GM23338 (cell line): ENCODE measurements around the gene RNU1-1. TPM values are rescaled to one million over a fixed set of nuclear protein-coding genes. Genes with fewer than 3 reads are reported as not detected.
"Not testable (repeated sequence)": the region's sequence is repeated elsewhere in the genome, so short reads cannot be mapped to it uniquely, and the experiment has no call there.

ENCODE experiments used
- ATAC-seq: fragments of 200-7000 bp; cut with Tn5 transposase; 3 replicates; pipeline ENCODE4 v1.9.1; 2020
- DNase-seq: peaks from one replicate; pipeline ENCODE4 v3.0.0-alpha.2; 2015; ENCODE audit warnings: low spot score
- H2AFZ ChIP-seq: fragments of 200-600 bp; sonication (generic); 2 replicates; pipeline ENCODE4 v1.8.0; 2016; ENCODE audit warnings: antibody characterized with exemption, mild to moderate bottlenecking, moderate library complexity
- H3F3A ChIP-seq: fragments of 200-600 bp; sonication (generic); replicated peaks from 2 replicates; pipeline ENCODE4 v1.8.0; 2017; ENCODE audit warnings: antibody characterized with exemption, mixed run types, low read depth
- H3K27ac ChIP-seq: fragments of 200-600 bp; sonication (generic); 2 replicates; pipeline ENCODE4 v1.6.1; 2016; ENCODE audit warnings: low read depth
- H3K27me3 ChIP-seq: fragments of 200-600 bp; sonication (generic); 2 replicates; pipeline ENCODE4 v1.8.0; 2016; ENCODE audit warnings: mild to moderate bottlenecking, mixed run types, moderate library complexity; ENCODE audit not compliant: insufficient read depth
- H3K36me3 ChIP-seq: fragments of 200-600 bp; sonication (generic); 2 replicates; pipeline ENCODE4 v1.8.0; 2016; ENCODE audit warnings: mild to moderate bottlenecking; ENCODE audit not compliant: insufficient read depth
- H3K4me1 ChIP-seq: fragments of 200-600 bp; sonication (generic); 2 replicates; pipeline ENCODE4 v1.8.0; 2016; ENCODE audit warnings: mild to moderate bottlenecking, moderate library complexity; ENCODE audit not compliant: insufficient read depth
- H3K4me2 ChIP-seq: fragments of 200-600 bp; sonication (generic); 2 replicates; pipeline ENCODE4 v1.7.1; 2017; ENCODE audit warnings: mixed run types
- H3K4me3 ChIP-seq: fragments of 200-600 bp; sonication (generic); 2 replicates; pipeline ENCODE4 v1.6.1; 2016; ENCODE audit warnings: mixed run types
- H3K79me2 ChIP-seq: fragments of 200-600 bp; sonication (generic); replicated peaks from 2 replicates; pipeline ENCODE4 v1.8.0; 2017; ENCODE audit warnings: mild to moderate bottlenecking; ENCODE audit not compliant: insufficient read depth
- H3K9me2 ChIP-seq: fragments of 200-600 bp; sonication (generic); 2 replicates; pipeline ENCODE4 v1.8.0; 2017; ENCODE audit not compliant: insufficient read depth
- H4K20me1 ChIP-seq: fragments of 200-600 bp; sonication (generic); replicated peaks from 2 replicates; pipeline ENCODE4 v1.8.0; 2017; ENCODE audit warnings: mild to moderate bottlenecking; ENCODE audit not compliant: insufficient read depth
- H3K27ac Mint-ChIP-seq: 2 replicates; pipeline ENCODE4 v1.8.0; 2020; ENCODE audit warnings: inconsistent platforms, mild to moderate bottlenecking, moderate library complexity, mixed read lengths
- H3K27me3 Mint-ChIP-seq: 3 replicates; pipeline ENCODE4 v1.8.0; 2022; ENCODE audit warnings: low read depth, mild to moderate bottlenecking, moderate library complexity, mixed read lengths, inconsistent platforms; ENCODE audit not compliant: insufficient read depth, poor library complexity
- H3K36me3 Mint-ChIP-seq: 3 replicates; pipeline ENCODE4 v1.8.0; 2021; ENCODE audit warnings: low read depth, mild to moderate bottlenecking, inconsistent platforms, moderate library complexity, mixed read lengths
- H3K4me1 Mint-ChIP-seq: 3 replicates; pipeline ENCODE4 v1.8.0; 2020; ENCODE audit warnings: mild to moderate bottlenecking, inconsistent platforms, mixed read lengths
- H3K4me3 Mint-ChIP-seq: 3 replicates; pipeline ENCODE4 v1.8.0; 2021; ENCODE audit warnings: moderate library complexity, mild to moderate bottlenecking, inconsistent platforms, mixed read lengths
- H3K9me3 Mint-ChIP-seq: 3 replicates; pipeline ENCODE4 v1.8.0; 2020; ENCODE audit warnings: moderate library complexity, mild to moderate bottlenecking, inconsistent platforms, mixed read lengths
- CREB1 ChIP-seq: fragments of 250-450 bp; sonication (Bioruptor Pico); IDR thresholded peaks from 2 replicates; pipeline ENCODE4 v1.5.0; 2020; ENCODE audit warnings: low read depth, mild to moderate bottlenecking, moderate library complexity
- EZH2 ChIP-seq: fragments of 200-600 bp; sonication (generic); IDR thresholded peaks from one replicate; pipeline ENCODE4 v1.8.0; 2017; ENCODE audit warnings: antibody characterized with exemption, mild to moderate bottlenecking, low read depth; ENCODE audit not compliant: unreplicated experiment
- JUNB ChIP-seq: IDR thresholded peaks from one replicate; pipeline ENCODE4 v1.6.1; 2016; ENCODE audit warnings: antibody characterized with exemption; ENCODE audit not compliant: unreplicated experiment
- NANOG ChIP-seq: IDR thresholded peaks from 2 replicates; pipeline ENCODE4 v1.6.1; 2016; ENCODE audit warnings: antibody characterized with exemption, borderline replicate concordance
- ZNF114 ChIP-seq: fragments of 250-450 bp; sonication (Bioruptor Pico); IDR thresholded peaks from 2 replicates; pipeline ENCODE4 v1.5.0; 2020; ENCODE audit warnings: mild to moderate bottlenecking, moderate library complexity
- ZNF331 ChIP-seq: fragments of 250-450 bp; sonication (Bioruptor Pico); IDR thresholded peaks from 2 replicates; pipeline ENCODE4 v1.5.0; 2020; ENCODE audit warnings: low read depth, mild to moderate bottlenecking, moderate library complexity
- polyA plus RNA-seq: library from polyadenylated mRNA; unstranded; fragments of >200 nt; fragmentation: Nextera tagmentation; extraction: Ambion mirVana; gene quantifications from 2 replicates; pipeline ENCODE4 v1.2.1, GENCODE V29; 2016
- total RNA-seq: library from RNA; depleted of rRNA; stranded (reverse); fragments of >200 nt; shearing (Covaris generic); gene quantifications from 2 replicates; pipeline ENCODE4 v1.2.3, GENCODE V29; 2014
- TF ChIP-seq, protein P1 (sequence below): fragments of 250-450 bp; sonication (Bioruptor Pico); IDR thresholded peaks from 2 replicates; pipeline ENCODE4 v1.5.0; 2020; ENCODE audit warnings: mild to moderate bottlenecking, moderate library complexity
- TF ChIP-seq, protein P2 (sequence below), 2 experiments: fragments of 200-600 bp in 1 of 2; sonication (generic) in 1 of 2; conservative IDR thresholded peaks; 2 replicates each; pipeline versions ENCODE4 v1.5.1 to v1.6.1; 2016 to 2017; ENCODE audit warnings: antibody characterized with exemption in 2 of 2, low read depth in 2 of 2, mild to moderate bottlenecking in 2 of 2, moderate library complexity in 1 of 2

The RNU1-1 gene
- total and polyA plus RNA-seq, 2 experiments from 2014 or later = not detected

DNA sequence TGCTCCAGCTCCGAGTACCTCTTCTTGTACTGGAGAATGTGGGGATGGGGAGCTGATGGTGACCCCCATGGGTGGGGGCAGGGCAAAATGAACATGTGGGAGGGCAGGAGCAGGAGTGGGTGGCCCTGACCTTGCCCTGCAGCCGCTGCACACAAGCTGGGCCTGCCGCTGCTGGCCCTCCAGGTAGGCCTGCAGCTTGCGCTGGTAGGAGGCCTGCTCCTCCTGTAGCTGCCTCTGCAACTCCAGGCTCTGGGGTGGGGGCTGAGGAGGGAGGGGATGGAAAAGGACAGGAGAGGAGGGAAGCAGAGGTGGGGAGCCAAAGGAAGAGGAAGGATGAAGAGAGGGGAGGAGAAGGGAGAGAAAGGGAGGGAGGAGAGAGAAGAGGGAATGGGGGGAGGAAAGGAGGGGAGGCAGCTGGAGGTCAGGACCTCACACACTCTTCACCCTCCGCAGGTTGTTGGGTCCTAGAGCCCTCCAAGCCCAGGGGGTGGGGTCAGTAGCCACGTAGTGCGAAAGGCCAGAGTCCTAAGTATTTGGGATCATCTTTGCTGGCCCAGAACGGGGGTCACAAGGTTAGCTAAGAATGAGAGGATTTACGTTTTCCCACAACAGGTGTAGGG, 22.9 kb downstream of the RNU1-1 start (continued):
- TF ChIP-seq, protein P1, sequence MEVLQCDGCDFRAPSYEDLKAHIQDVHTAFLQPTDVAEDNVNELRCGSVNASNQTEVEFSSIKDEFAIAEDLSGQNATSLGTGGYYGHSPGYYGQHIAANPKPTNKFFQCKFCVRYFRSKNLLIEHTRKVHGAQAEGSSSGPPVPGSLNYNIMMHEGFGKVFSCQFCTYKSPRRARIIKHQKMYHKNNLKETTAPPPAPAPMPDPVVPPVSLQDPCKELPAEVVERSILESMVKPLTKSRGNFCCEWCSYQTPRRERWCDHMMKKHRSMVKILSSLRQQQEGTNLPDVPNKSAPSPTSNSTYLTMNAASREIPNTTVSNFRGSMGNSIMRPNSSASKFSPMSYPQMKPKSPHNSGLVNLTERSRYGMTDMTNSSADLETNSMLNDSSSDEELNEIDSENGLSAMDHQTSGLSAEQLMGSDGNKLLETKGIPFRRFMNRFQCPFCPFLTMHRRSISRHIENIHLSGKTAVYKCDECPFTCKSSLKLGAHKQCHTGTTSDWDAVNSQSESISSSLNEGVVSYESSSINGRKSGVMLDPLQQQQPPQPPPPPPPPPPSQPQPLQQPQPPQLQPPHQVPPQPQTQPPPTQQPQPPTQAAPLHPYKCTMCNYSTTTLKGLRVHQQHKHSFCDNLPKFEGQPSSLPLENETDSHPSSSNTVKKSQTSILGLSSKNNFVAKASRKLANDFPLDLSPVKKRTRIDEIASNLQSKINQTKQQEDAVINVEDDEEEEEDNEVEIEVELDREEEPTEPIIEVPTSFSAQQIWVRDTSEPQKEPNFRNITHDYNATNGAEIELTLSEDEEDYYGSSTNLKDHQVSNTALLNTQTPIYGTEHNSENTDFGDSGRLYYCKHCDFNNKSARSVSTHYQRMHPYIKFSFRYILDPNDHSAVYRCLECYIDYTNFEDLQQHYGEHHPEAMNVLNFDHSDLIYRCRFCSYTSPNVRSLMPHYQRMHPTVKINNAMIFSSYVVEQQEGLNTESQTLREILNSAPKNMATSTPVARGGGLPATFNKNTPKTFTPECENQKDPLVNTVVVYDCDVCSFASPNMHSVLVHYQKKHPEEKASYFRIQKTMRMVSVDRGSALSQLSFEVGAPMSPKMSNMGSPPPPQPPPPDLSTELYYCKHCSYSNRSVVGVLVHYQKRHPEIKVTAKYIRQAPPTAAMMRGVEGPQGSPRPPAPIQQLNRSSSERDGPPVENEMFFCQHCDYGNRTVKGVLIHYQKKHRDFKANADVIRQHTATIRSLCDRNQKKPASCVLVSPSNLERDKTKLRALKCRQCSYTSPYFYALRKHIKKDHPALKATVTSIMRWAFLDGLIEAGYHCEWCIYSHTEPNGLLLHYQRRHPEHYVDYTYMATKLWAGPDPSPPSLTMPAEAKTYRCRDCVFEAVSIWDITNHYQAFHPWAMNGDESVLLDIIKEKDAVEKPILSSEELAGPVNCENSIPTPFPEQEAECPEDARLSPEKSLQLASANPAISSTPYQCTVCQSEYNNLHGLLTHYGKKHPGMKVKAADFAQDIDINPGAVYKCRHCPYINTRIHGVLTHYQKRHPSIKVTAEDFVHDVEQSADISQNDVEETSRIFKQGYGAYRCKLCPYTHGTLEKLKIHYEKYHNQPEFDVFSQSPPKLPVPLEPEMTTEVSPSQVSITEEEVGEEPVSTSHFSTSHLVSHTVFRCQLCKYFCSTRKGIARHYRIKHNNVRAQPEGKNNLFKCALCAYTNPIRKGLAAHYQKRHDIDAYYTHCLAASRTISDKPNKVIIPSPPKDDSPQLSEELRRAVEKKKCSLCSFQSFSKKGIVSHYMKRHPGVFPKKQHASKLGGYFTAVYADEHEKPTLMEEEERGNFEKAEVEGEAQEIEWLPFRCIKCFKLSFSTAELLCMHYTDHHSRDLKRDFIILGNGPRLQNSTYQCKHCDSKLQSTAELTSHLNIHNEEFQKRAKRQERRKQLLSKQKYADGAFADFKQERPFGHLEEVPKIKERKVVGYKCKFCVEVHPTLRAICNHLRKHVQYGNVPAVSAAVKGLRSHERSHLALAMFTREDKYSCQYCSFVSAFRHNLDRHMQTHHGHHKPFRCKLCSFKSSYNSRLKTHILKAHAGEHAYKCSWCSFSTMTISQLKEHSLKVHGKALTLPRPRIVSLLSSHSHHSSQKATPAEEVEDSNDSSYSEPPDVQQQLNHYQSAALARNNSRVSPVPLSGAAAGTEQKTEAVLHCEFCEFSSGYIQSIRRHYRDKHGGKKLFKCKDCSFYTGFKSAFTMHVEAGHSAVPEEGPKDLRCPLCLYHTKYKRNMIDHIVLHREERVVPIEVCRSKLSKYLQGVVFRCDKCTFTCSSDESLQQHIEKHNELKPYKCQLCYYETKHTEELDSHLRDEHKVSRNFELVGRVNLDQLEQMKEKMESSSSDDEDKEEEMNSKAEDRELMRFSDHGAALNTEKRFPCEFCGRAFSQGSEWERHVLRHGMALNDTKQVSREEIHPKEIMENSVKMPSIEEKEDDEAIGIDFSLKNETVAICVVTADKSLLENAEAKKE (CRISPR knock-in tag) = no peak
- TF ChIP-seq ZNF331 (CRISPR knock-in tag) = no peak
- no peak for TF ChIP-seq EZH2
- no peak for TF ChIP-seq CREB1 (CRISPR knock-in tag)
- TF ChIP-seq NANOG = no peak
- no peak for TF ChIP-seq ZNF114 (CRISPR knock-in tag)
- no peak for TF ChIP-seq JUNB
- TF ChIP-seq, protein P2, sequence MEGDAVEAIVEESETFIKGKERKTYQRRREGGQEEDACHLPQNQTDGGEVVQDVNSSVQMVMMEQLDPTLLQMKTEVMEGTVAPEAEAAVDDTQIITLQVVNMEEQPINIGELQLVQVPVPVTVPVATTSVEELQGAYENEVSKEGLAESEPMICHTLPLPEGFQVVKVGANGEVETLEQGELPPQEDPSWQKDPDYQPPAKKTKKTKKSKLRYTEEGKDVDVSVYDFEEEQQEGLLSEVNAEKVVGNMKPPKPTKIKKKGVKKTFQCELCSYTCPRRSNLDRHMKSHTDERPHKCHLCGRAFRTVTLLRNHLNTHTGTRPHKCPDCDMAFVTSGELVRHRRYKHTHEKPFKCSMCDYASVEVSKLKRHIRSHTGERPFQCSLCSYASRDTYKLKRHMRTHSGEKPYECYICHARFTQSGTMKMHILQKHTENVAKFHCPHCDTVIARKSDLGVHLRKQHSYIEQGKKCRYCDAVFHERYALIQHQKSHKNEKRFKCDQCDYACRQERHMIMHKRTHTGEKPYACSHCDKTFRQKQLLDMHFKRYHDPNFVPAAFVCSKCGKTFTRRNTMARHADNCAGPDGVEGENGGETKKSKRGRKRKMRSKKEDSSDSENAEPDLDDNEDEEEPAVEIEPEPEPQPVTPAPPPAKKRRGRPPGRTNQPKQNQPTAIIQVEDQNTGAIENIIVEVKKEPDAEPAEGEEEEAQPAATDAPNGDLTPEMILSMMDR (conservative IDR thresholded peaks at IDR 0.05; ENCODE audit: low read depth in 2 of 2) = no peak

DNA sequence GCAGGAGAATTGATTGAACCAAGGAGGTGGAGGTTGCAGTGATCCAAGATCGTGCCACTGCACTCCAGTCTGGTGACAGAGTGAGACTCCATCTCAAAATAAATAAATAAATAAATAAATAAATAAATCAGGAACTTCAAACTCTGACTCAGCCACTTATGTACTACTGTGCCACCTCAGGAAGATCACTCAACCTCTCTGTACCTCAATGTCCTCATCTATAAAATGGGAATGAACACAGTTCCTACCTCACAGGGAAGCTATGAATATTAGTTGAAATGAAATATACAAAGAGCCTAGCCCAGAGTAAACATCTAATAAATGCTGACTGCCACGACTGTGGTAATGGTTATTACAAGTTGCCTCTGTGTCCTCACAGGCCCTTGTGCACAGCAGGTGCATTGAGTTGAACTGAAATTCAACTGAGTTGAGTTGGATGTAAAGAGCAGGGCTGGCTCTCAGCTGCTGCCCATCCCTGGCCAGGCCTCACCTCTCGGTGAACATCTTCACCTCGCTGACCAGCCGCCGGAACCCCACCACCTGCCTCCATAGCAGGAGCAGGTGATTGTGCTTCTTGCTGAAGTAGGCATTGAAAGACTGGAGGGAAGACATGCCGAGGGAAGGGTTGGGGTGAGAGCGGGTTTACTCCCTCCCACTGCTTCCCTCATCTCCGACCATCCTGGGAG, 24.7 kb downstream of the RNU1-1 start:
- H3K36me3 ChIP-seq, ATAC-seq, H3K27me3 ChIP-seq, H3K27me3 Mint-ChIP-seq, H3K4me3 Mint-ChIP-seq, H3K27ac ChIP-seq, H3K79me2 ChIP-seq, H4K20me1 ChIP-seq, H3K27ac Mint-ChIP-seq, H3F3A ChIP-seq, H3K4me1 ChIP-seq, H3K4me2 ChIP-seq, H3K9me3 Mint-ChIP-seq, H3K36me3 Mint-ChIP-seq, H2AFZ ChIP-seq, DNase-seq, H3K4me3 ChIP-seq, H3K9me2 ChIP-seq: not testable (repeated sequence)
- H3K4me1 Mint-ChIP-seq = peaks cover 17% of the 10 kb centered on the region

DNA sequence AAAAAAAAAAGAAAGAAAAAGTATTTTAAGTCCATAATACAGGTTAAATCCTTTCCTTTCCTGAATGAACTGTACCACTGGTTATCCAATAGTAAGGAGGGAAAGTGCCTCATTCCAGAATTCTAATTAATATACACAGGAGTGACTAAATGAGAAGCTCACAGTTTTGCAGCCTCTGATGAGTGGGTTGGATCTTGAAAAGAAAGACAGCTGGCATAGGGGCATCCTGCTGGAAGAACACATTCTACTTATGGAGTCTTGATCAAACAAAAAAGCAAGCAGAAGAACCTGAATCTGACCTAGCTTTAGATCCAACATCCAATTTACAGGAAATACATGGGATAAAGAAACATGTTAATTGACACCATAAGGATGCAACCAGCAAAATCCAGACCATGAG, 27.1 kb downstream of the RNU1-1 start:
- H4K20me1 ChIP-seq, H3K36me3 ChIP-seq, ATAC-seq, H3F3A ChIP-seq, DNase-seq, H2AFZ ChIP-seq, H3K9me2 ChIP-seq, H3K4me3 ChIP-seq, H3K27me3 ChIP-seq, H3K27ac ChIP-seq, H3K79me2 ChIP-seq, H3K27me3 Mint-ChIP-seq, H3K27ac Mint-ChIP-seq, H3K9me3 Mint-ChIP-seq, H3K4me3 Mint-ChIP-seq, H3K4me2 ChIP-seq, H3K4me1 ChIP-seq: not testable (repeated sequence)
- Mint-ChIP-seq H3K4me1 (peaks cover 11% of the 10 kb centered on the region), H3K36me3 (peaks cover 11% of the 10 kb centered on the region)
